Neural cell (in vitro differentiated cells): ENCODE data around the gene FREM3. TPM values are rescaled to one million over a fixed set of nuclear protein-coding genes. Genes with fewer than 3 reads are reported as not detected.

Experiments used
- H2AFZ ChIP-seq: fragments of 200-600, 300-800 bp; sonication (generic), shearing (Covaris generic); 2 replicates; pipeline ENCODE4 v1.6.0; 2014; ENCODE audit warnings: low read depth, mild to moderate bottlenecking, antibody characterized with exemption, low read length, moderate library complexity
- H3F3A ChIP-seq: fragments of 200-600 bp; shearing (Covaris generic); 2 replicates; pipeline ENCODE4 v1.6.1; 2016; ENCODE audit warnings: mild to moderate bottlenecking, moderate library complexity, mixed read lengths, antibody characterized with exemption, low read length; ENCODE audit not compliant: insufficient read depth, poor library complexity, severe bottlenecking
- H3K27ac ChIP-seq: fragments of 200-600, 300-800 bp; sonication (generic), shearing (Covaris generic); 2 replicates; pipeline ENCODE4 v1.5.1; 2014; ENCODE audit warnings: mild to moderate bottlenecking, low read length, moderate library complexity
- H3K27me3 ChIP-seq: fragments of 300-800, 200-600 bp; sonication (generic), shearing (Covaris generic); 2 replicates; pipeline ENCODE4 v1.6.0; 2014; ENCODE audit warnings: mild to moderate bottlenecking, low read depth, low read length, moderate library complexity; ENCODE audit not compliant: insufficient read depth
- H3K36me3 ChIP-seq: fragments of 300-800, 200-600 bp; sonication (generic), shearing (Covaris generic); 2 replicates; pipeline ENCODE4 v1.5.1; 2014; ENCODE audit warnings: mild to moderate bottlenecking, antibody characterized with exemption, low read length, moderate library complexity; ENCODE audit not compliant: insufficient read depth
- H3K4me2 ChIP-seq: fragments of 300-800, 200-600 bp; sonication (generic), shearing (Covaris generic); 2 replicates; pipeline ENCODE4 v1.6.0; 2014; ENCODE audit warnings: mild to moderate bottlenecking, low read length
- H3K4me3 ChIP-seq: fragments of 300-800, 200-600 bp; sonication (generic), shearing (Covaris generic); 2 replicates; pipeline ENCODE4 v1.5.1; 2014; ENCODE audit warnings: mild to moderate bottlenecking, low read length, moderate library complexity
- H3K79me2 ChIP-seq: fragments of 200-600 bp; shearing (Covaris generic); replicated peaks from 2 replicates; pipeline ENCODE4 v1.6.0; 2014; ENCODE audit warnings: mild to moderate bottlenecking, low read length, moderate library complexity; ENCODE audit not compliant: insufficient read depth
- H3K9ac ChIP-seq: fragments of 300-800, 200-600 bp; sonication (generic), shearing (Covaris generic); 2 replicates; pipeline ENCODE4 v1.6.1; 2016; ENCODE audit warnings: mild to moderate bottlenecking, low read length, mixed read lengths
- H3K9me2 ChIP-seq: fragments of 200-600 bp; shearing (Covaris generic); 2 replicates; pipeline ENCODE4 v1.6.1; 2016; ENCODE audit warnings: mild to moderate bottlenecking, low read length, mixed read lengths; ENCODE audit not compliant: insufficient read depth
- H3K9me3 ChIP-seq: fragments of 200-600, 300-800 bp; sonication (generic), shearing (Covaris generic); 2 replicates; pipeline ENCODE4 v1.6.1; 2016; ENCODE audit warnings: mild to moderate bottlenecking, mixed run types, low read length, moderate library complexity, mixed read lengths
- H4K20me1 ChIP-seq: fragments of 200-600 bp; shearing (Covaris generic); 2 replicates; pipeline ENCODE4 v1.6.1; 2016; ENCODE audit warnings: mild to moderate bottlenecking, mixed run types; ENCODE audit not compliant: insufficient read depth
- CTCF ChIP-seq: fragments of 450-650 bp; IDR thresholded peaks from 2 replicates; pipeline ENCODE4 v1.5.1; 2014; ENCODE audit warnings: antibody characterized with exemption, mild to moderate bottlenecking, moderate library complexity; ENCODE audit not compliant: poor library complexity, severe bottlenecking
- EP300 ChIP-seq: fragments of 450-650 bp; conservative IDR thresholded peaks from 2 replicates; pipeline ENCODE4 v1.6.1; 2014; ENCODE audit warnings: antibody characterized with exemption, mild to moderate bottlenecking, moderate library complexity; ENCODE audit not compliant: poor library complexity, severe bottlenecking
- EZH2 ChIP-seq: fragments of 200-600, 300-800 bp; shearing (Covaris generic), sonication (generic); IDR thresholded peaks from 2 replicates; pipeline ENCODE4 v1.6.1; 2014; ENCODE audit warnings: antibody characterized with exemption, low read length, borderline replicate concordance, mild to moderate bottlenecking; ENCODE audit not compliant: insufficient read depth, poor library complexity, severe bottlenecking
- MXI1 ChIP-seq: fragments of 450-650 bp; conservative IDR thresholded peaks from 2 replicates; pipeline ENCODE4 v1.6.1; 2014; ENCODE audit warnings: antibody characterized with exemption, mild to moderate bottlenecking; ENCODE audit not compliant: poor library complexity, severe bottlenecking
- POLR2AphosphoS5 ChIP-seq: IDR thresholded peaks from 2 replicates; pipeline ENCODE4 v1.6.1; 2012
- RAD21 ChIP-seq: fragments of 450-650 bp; conservative IDR thresholded peaks from 2 replicates; pipeline ENCODE4 v1.6.1; 2014; ENCODE audit warnings: antibody characterized with exemption, mild to moderate bottlenecking, moderate library complexity
- REST ChIP-seq: IDR thresholded peaks from 2 replicates; pipeline ENCODE4 v1.6.1; 2012; ENCODE audit warnings: borderline replicate concordance
- SMC3 ChIP-seq: fragments of 450-650 bp; conservative IDR thresholded peaks from 2 replicates; pipeline ENCODE4 v1.6.1; 2014; ENCODE audit warnings: antibody characterized with exemption, mild to moderate bottlenecking, moderate library complexity; ENCODE audit not compliant: poor library complexity
- TAF1 ChIP-seq: IDR thresholded peaks from 2 replicates; pipeline ENCODE4 v1.6.1; 2012; ENCODE audit warnings: low read depth
- polyA plus RNA-seq: library from polyadenylated mRNA; depleted of rRNA; stranded (reverse); fragments of >200 nt; gene quantifications from 2 replicates; pipeline ENCODE4 v1.2.3, GENCODE V29; 2014

Gene FREM3
- polyA plus RNA-seq, 1 donor from 2014 or later, result 0.35 TPM

GRCh38 chr4:143700046-143700415 lies 444 bp downstream of the FREM3 start:
- Histone ChIP-seq H3K27me3 (peaks cover 58% of the 10 kb centered on the region), H4K20me1 (no peaks in the 10 kb centered on the region), H3K4me3 (peak overlapping the region; percentile 78), H3K79me2 (no peaks in the 10 kb centered on the region), H3K9me2 (no peaks in the 10 kb centered on the region), H2AFZ (peak overlapping the region; percentile 60), H3K4me2 (peak overlapping the region; percentile 32), H3K36me3 (no peaks in the 10 kb centered on the region), H3K9me3 (peaks cover 4% of the 10 kb centered on the region), H3K27ac (no peak overlapping the region), H3F3A (no peaks in the 10 kb centered on the region), H3K9ac (peak overlapping the region; percentile 49)
- TF ChIP-seq POLR2AphosphoS5, result no peak
- no peak for TF ChIP-seq CTCF
- TF ChIP-seq EZH2, result no peak
- no peak for TF ChIP-seq MXI1
- no peak for TF ChIP-seq TAF1
- TF ChIP-seq SMC3, result no peak
- TF ChIP-seq RAD21, result no peak
- no peak for TF ChIP-seq EP300
- no peak for TF ChIP-seq REST

DNA sequence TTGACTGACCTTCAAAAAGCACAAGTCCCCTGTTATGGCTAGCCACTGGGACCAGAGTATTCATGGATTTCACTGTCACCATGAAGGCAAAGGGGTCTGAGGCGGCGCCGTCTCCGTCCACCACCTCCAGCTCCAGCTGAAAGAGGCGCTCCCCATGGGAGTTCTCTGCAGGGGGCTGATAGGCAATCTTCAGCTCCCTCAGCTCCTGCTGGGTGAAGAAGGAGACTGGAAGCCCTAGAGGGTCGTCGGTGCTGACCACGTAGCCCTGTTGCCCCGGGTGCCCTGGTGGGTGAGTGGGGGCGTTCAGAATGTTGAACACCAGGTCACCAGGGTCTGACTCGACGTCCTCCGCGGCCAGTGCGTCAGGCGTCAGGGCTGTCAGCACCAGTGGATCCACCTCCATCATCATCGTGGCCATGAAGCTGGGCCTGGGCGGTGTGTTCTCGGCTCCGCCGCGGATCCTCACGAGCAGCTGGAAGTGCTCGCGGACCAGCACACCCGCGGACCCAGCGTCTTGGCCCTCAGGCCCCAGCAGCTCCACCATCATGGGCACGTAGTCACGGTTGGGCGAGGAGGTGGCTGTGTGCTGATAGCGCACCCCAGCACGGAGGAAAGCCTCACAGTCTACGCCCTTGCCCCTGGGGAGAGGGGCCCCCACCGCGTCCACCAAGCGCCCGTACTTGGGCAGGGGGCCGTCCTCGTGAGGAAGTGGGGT lies 987 bp downstream of the FREM3 start:
- Histone ChIP-seq H3K36me3 (no peaks in the 10 kb centered on the region), H3F3A (no peaks in the 10 kb centered on the region), H3K79me2 (no peaks in the 10 kb centered on the region), H3K9me2 (no peaks in the 10 kb centered on the region), H3K4me3 (peak overlapping the region; percentile 78), H3K9me3 (peaks cover 4% of the 10 kb centered on the region), H3K9ac (no peak overlapping the region), H3K4me2 (peak overlapping the region; percentile 32), H2AFZ (no peak overlapping the region), H3K27me3 (peaks cover 58% of the 10 kb centered on the region), H3K27ac (no peak overlapping the region), H4K20me1 (no peaks in the 10 kb centered on the region)
- TF ChIP-seq TAF1 (no peak), MXI1 (no peak), EZH2 (no peak), POLR2AphosphoS5 (no peak), REST (no peak), RAD21 (no peak), CTCF (no peak), SMC3 (no peak), EP300 (no peak)
